ENCODE measurements around the gene ZC3H4. TPM values are rescaled to one million over a fixed set of nuclear protein-coding genes. Genes with fewer than 3 reads are reported as not detected.
"Not testable (repeated sequence)": the region's sequence is repeated elsewhere in the genome, so short reads cannot be mapped to it uniquely, and the experiment has no call there.

ZC3H4 gene
- total and polyA plus RNA-seq, 2 donors (not counting 3 experiments of a cell fraction or from before 2014, with no cell fraction given): 6.2 to 63.9 TPM

- H3K27me3 ChIP-seq (ENCODE audit: control insufficient read depth in 2 of 2, insufficient read depth in 2 of 2, low read length in 2 of 2): no peaks in the 10 kb centered on the region
- no peak overlapping the region for H2AFZ ChIP-seq (ENCODE audit: low read depth, low read length)
- peaks cover 89% of the 10 kb centered on the region for H3K79me2 ChIP-seq (ENCODE audit: control insufficient read depth, insufficient read depth, low read length)
- no peak for DNase-seq (ENCODE audit: low read depth, low spot score)
- no peaks in the 10 kb centered on the region for H3K36me3 ChIP-seq (ENCODE audit: control insufficient read depth in 2 of 2, extremely low read depth in 1 of 2, insufficient read depth in 2 of 2, low read length in 2 of 2)
- POLR2A ChIA-PET: interaction anchor here (1.2 kb wide), 1 partner anchor 11 kb away, joined by 3 read pairs; the partner anchor contains the start of gene ZC3H4
- H3K9me3 ChIP-seq (replicated peaks; ENCODE audit: control insufficient read depth, insufficient read depth, low read length): no peaks in the 10 kb centered on the region
- CTCF ChIA-PET: interaction anchor here (0.9 to 2.9 kb wide), 4 partner anchors 11 to 154 kb away, joined by 3 to 14 read pairs (median 4); partner anchors contain the start of genes CCDC9 and ZC3H4
- no peak overlapping the region for H3K4me2 ChIP-seq (ENCODE audit: insufficient read depth, low read length)
- no TSS peak for BruUV-seq (replicated peaks)
- TF ChIP-seq CTCF (IDR thresholded peaks at IDR 0.05; ENCODE audit: extremely low read depth in 1 of 2, insufficient read depth in 1 of 2, low read depth in 1 of 2, low read length in 2 of 2) (no peak), FOS (IDR thresholded peaks at IDR 0.05; ENCODE audit: borderline replicate concordance, insufficient read depth, low read length) (no peak), POLR2AphosphoS5 (IDR thresholded peaks at IDR 0.05; ENCODE audit: insufficient read depth, low read depth, low read length) (no peak), JUN (IDR thresholded peaks at IDR 0.05; ENCODE audit: borderline replicate concordance, insufficient read depth, insufficient read length, low read depth) (no peak), MYC (IDR thresholded peaks at IDR 0.05; ENCODE audit: low read depth, low read length) (no peak), POLR2A (IDR thresholded peaks at IDR 0.05; ENCODE audit: low read depth, low read length) (no peak), EZH2 (IDR thresholded peaks at IDR 0.05; ENCODE audit: borderline replicate concordance, low read depth, low read length, severe bottlenecking) (no peak), GATA2 (IDR thresholded peaks at IDR 0.05; ENCODE audit: insufficient read depth, insufficient read length, low read depth, low read length) (no peak)
- TF ChIP-seq, protein P1, sequence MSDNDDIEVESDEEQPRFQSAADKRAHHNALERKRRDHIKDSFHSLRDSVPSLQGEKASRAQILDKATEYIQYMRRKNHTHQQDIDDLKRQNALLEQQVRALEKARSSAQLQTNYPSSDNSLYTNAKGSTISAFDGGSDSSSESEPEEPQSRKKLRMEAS (IDR thresholded peaks at IDR 0.05; ENCODE audit: insufficient read depth, insufficient read length): no peak
- no peak overlapping the region for H3K27ac ChIP-seq (ENCODE audit: insufficient read depth, low read depth, low read length)
- no peak overlapping the region for H3K9ac ChIP-seq (replicated peaks; ENCODE audit: extremely low read depth, insufficient read depth, low read length)
- H3K9me1 ChIP-seq (replicated peaks; ENCODE audit: control insufficient read depth, extremely low read depth, insufficient read depth, low read length): no peaks in the 10 kb centered on the region
- dilution Hi-C loops (cut with MboI; ENCODE audit: extremely low pct_ligation_motif_present, low sequenced_read_pairs): no loop called here
- FAIRE-seq: no peak
- H3K4me3 ChIP-seq (replicated peaks in 1 of 3; ENCODE audit: insufficient read depth in 1 of 3, low read depth in 1 of 3, low read length in 3 of 3): no peak overlapping the region
- intact Hi-C loops (cut with micrococcal nuclease): no loop called here
- peaks cover 13% of the 10 kb centered on the region for H3K4me1 ChIP-seq (ENCODE audit: control insufficient read depth, extremely low read depth, insufficient read depth, low read length)
- H4K20me1 ChIP-seq (replicated peaks; ENCODE audit: control insufficient read depth, extremely low read depth, insufficient read depth, low read length): no peaks in the 10 kb centered on the region
Observed at GRCh38 chr19:47102346-47103060, 11.1 kb downstream of the ZC3H4 start.

- H3K4me2 ChIP-seq (ENCODE audit: insufficient read depth, low read length); DNase-seq (ENCODE audit: low read depth, low spot score); H3K4me1 ChIP-seq (ENCODE audit: control insufficient read depth, extremely low read depth, insufficient read depth, low read length); H3K27me3 ChIP-seq (ENCODE audit: control insufficient read depth in 2 of 2, insufficient read depth in 2 of 2, low read length in 2 of 2); H4K20me1 ChIP-seq (replicated peaks; ENCODE audit: control insufficient read depth, extremely low read depth, insufficient read depth, low read length); POLR2A ChIA-PET; intact Hi-C loops (cut with micrococcal nuclease); H3K9ac ChIP-seq (replicated peaks; ENCODE audit: extremely low read depth, insufficient read depth, low read length); H3K36me3 ChIP-seq (ENCODE audit: control insufficient read depth in 2 of 2, extremely low read depth in 1 of 2, insufficient read depth in 2 of 2, low read length in 2 of 2); FAIRE-seq; H3K9me1 ChIP-seq (replicated peaks; ENCODE audit: control insufficient read depth, extremely low read depth, insufficient read depth, low read length); BruUV-seq (replicated peaks); dilution Hi-C loops (cut with MboI; ENCODE audit: extremely low pct_ligation_motif_present, low sequenced_read_pairs); H3K4me3 ChIP-seq (replicated peaks in 1 of 3; ENCODE audit: insufficient read depth in 1 of 3, low read depth in 1 of 3, low read length in 3 of 3); H2AFZ ChIP-seq (ENCODE audit: low read depth, low read length); H3K9me3 ChIP-seq (replicated peaks; ENCODE audit: control insufficient read depth, insufficient read depth, low read length); H3K27ac ChIP-seq (ENCODE audit: insufficient read depth, low read depth, low read length): not testable (repeated sequence)
- CTCF ChIA-PET: interaction anchor here (2.9 kb wide), 1 partner anchor 22 kb away, joined by 14 read pairs; no protein-coding TSS in a partner anchor
- peaks cover 89% of the 10 kb centered on the region for H3K79me2 ChIP-seq (ENCODE audit: control insufficient read depth, insufficient read depth, low read length)
Observed at GRCh38 chr19:47101116-47101515, 12.5 kb downstream of the ZC3H4 start.
